C4-2B (cell line): ENCODE data around the gene RALB.

Source experiments
- CTCF ChIP-seq: fragments of 450-650 bp; conservative IDR thresholded peaks from 2 replicates; pipeline ENCODE4 v1.5.1; 2017; ENCODE audit warnings: mild to moderate bottlenecking
- ZFX ChIP-seq: fragments of 450-650 bp; IDR thresholded peaks from 2 replicates; pipeline ENCODE4 v1.6.1; 2017

- no peak for TF ChIP-seq CTCF
- TF ChIP-seq ZFX = no peak
These were observed 27.0 kb upstream of the RALB start for GRCh38 chr2:120225549-120226065.
